ENCODE results near the gene KCNIP4.

KCNIP4 gene

DNA sequence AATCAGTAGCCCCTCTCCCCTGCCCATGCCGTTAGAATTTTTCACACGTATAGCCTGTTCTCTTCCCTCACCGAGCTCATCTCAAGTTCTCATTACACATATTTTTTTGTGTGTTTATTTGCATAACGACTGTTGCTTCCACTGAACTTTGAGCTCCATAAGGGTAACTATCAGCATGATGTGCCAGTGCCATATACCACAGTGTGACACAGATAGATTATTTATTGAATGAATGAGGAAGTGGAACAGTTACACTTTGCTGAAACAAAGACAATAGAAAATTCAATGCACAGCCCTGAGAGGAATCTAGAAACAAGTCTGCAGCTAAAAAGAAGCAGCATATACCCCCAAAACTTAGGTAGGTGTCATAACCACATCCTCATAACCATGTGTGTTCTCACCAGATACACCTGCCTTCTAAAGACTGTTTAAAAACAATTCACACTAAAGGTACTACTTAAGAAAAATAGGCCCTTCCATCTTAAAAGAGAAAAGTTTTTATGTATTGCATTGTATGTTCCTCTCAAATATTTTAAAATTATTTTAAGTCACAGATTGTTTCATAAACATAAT is 858.4 kb downstream of the KCNIP4 start:
- no peaks in the 10 kb centered on the region for H3K27me3 Mint-ChIP-seq
- H3K36me3 Mint-ChIP-seq = no peaks in the 10 kb centered on the region
- H3K4me1 Mint-ChIP-seq (ENCODE audit: low read depth) = no peaks in the 10 kb centered on the region
- H3K4me3 Mint-ChIP-seq = no peak overlapping the region
- peaks cover 5% of the 10 kb centered on the region for H3K9me3 Mint-ChIP-seq (ENCODE audit: low read depth)
- H3K27ac Mint-ChIP-seq = no peak overlapping the region

GRCh38 chr4:21083413-21083812 is 865.2 kb downstream of the KCNIP4 start:
- H3K36me3 Mint-ChIP-seq = no peaks in the 10 kb centered on the region
- H3K9me3 Mint-ChIP-seq (ENCODE audit: low read depth) = no peaks in the 10 kb centered on the region
- H3K4me3 Mint-ChIP-seq = no peak overlapping the region
- no peaks in the 10 kb centered on the region for H3K4me1 Mint-ChIP-seq (ENCODE audit: low read depth)
- no peak overlapping the region for H3K27ac Mint-ChIP-seq
- H3K27me3 Mint-ChIP-seq = no peaks in the 10 kb centered on the region

GRCh38 chr4:21077967-21078366 is 870.6 kb downstream of the KCNIP4 start:
- no peak overlapping the region for H3K4me3 Mint-ChIP-seq
- H3K9me3 Mint-ChIP-seq (ENCODE audit: low read depth) = no peaks in the 10 kb centered on the region
- H3K27ac Mint-ChIP-seq = no peak overlapping the region
- no peaks in the 10 kb centered on the region for H3K36me3 Mint-ChIP-seq
- no peaks in the 10 kb centered on the region for H3K27me3 Mint-ChIP-seq
- H3K4me1 Mint-ChIP-seq (ENCODE audit: low read depth) = no peaks in the 10 kb centered on the region

GRCh38 chr4:21067351-21067750 is 881.2 kb downstream of the KCNIP4 start:
- H3K27ac Mint-ChIP-seq = no peak overlapping the region

DNA sequence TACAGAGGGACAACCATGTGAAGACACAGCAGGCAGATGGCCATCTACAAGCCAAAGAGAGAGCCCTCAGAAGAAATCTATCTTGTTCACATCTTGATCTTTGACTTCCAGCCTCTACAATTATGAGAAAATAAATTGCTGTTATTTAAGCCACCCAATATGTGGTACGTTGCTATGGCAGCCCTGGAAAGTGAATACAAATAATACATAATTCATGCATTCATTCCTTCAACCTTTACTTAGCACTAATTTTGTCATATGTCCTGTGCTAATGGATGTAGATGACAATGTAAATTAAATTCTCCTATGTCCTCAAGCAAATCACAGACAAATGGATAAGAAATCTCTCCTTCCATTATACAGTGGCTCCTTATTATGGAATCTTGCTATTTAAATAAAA is 886.7 kb downstream of the KCNIP4 start:
- Mint-ChIP-seq H3K9me3 (ENCODE audit: low read depth) (peaks cover 12% of the 10 kb centered on the region), H3K27me3 (no peaks in the 10 kb centered on the region), H3K36me3 (no peaks in the 10 kb centered on the region), H3K4me1 (ENCODE audit: low read depth) (no peaks in the 10 kb centered on the region), H3K27ac (no peak overlapping the region), H3K4me3 (no peak overlapping the region)

More at GRCh38 chr4:21067351-21067750, 881.2 kb downstream of the KCNIP4 start:
- peaks cover 10% of the 10 kb centered on the region for H3K9me3 Mint-ChIP-seq (ENCODE audit: low read depth)
- no peaks in the 10 kb centered on the region for H3K27me3 Mint-ChIP-seq
- no peaks in the 10 kb centered on the region for H3K4me1 Mint-ChIP-seq (ENCODE audit: low read depth)
- no peaks in the 10 kb centered on the region for H3K36me3 Mint-ChIP-seq
- no peak overlapping the region for H3K4me3 Mint-ChIP-seq

GRCh38 chr4:21046141-21046540 is 902.4 kb downstream of the KCNIP4 start:
- Mint-ChIP-seq H3K27ac (no peak overlapping the region), H3K36me3 (no peaks in the 10 kb centered on the region), H3K4me3 (no peak overlapping the region), H3K9me3 (ENCODE audit: low read depth) (peaks cover 7% of the 10 kb centered on the region), H3K27me3 (no peaks in the 10 kb centered on the region), H3K4me1 (ENCODE audit: low read depth) (no peaks in the 10 kb centered on the region)

DNA sequence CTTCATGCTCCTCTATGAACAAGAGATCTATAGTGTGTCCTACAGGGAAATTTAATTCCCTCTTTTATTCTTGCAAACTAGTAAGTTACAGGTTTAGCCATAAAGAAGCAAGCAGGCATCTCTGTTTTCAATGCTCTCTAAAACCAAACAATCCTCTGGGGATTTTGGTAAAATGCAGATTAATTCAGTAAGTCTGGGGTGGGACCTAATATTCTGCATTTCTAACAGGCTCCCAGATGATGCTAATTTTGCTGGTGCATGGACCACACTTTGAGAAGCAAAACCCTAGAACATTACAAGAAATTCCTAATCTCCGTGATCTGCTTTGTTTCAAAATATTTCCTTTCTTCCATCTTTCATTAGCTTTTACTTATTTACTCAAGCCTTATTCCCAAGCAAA is 903.5 kb downstream of the KCNIP4 start:
- H3K36me3 Mint-ChIP-seq = no peaks in the 10 kb centered on the region

GRCh38 chr4:21041708-21042107 is 906.9 kb downstream of the KCNIP4 start:
- no peaks in the 10 kb centered on the region for H3K4me1 Mint-ChIP-seq (ENCODE audit: low read depth)
- H3K4me3 Mint-ChIP-seq = no peak overlapping the region
- no peak overlapping the region for H3K27ac Mint-ChIP-seq
- H3K9me3 Mint-ChIP-seq (ENCODE audit: low read depth) = peaks cover 6% of the 10 kb centered on the region
- no peaks in the 10 kb centered on the region for H3K36me3 Mint-ChIP-seq
- H3K27me3 Mint-ChIP-seq = no peaks in the 10 kb centered on the region

More for the DNA sequence above, 903.5 kb downstream of the KCNIP4 start:
- peaks cover 7% of the 10 kb centered on the region for H3K9me3 Mint-ChIP-seq (ENCODE audit: low read depth)
- H3K4me1 Mint-ChIP-seq (ENCODE audit: low read depth) = no peaks in the 10 kb centered on the region
- no peak overlapping the region for H3K27ac Mint-ChIP-seq
- H3K27me3 Mint-ChIP-seq = no peaks in the 10 kb centered on the region
- no peak overlapping the region for H3K4me3 Mint-ChIP-seq

- no peak overlapping the region for H3K4me3 Mint-ChIP-seq
- peaks cover 9% of the 10 kb centered on the region for H3K9me3 Mint-ChIP-seq (ENCODE audit: low read depth)
- H3K27ac Mint-ChIP-seq = no peak overlapping the region
- no peaks in the 10 kb centered on the region for H3K36me3 Mint-ChIP-seq
- no peaks in the 10 kb centered on the region for H3K27me3 Mint-ChIP-seq
- no peaks in the 10 kb centered on the region for H3K4me1 Mint-ChIP-seq (ENCODE audit: low read depth)
Observed at GRCh38 chr4:21034728-21035127, 913.8 kb downstream of the KCNIP4 start.

DNA sequence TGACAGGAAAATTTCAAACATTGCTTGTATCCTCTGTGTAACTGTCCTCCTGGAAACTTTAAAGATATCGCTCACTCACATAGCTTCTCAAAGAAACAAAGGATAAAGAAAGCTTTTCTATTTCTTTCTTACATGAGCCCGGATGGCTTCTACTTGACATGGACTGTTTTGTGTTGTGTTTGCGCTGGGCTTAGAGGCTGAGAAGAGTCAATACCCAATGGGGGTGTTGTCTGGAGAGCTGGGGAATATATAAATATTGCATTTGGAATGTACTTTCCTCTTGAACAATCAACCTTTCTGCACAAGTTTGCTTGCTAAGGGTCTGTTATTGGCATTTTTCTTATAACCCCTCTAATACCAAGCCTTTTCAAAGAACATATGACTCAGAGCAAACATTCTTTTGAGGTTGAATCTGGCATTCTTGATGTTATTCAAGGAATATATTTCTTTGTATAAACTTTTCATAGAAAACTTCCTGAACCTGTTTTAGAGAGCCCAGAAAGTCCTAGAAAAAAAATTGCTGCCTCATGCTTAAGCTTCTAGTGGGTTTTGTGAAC is 916.4 kb downstream of the KCNIP4 start:
- H3K4me3 Mint-ChIP-seq = no peak overlapping the region
- no peaks in the 10 kb centered on the region for H3K36me3 Mint-ChIP-seq
- no peaks in the 10 kb centered on the region for H3K27me3 Mint-ChIP-seq

DNA sequence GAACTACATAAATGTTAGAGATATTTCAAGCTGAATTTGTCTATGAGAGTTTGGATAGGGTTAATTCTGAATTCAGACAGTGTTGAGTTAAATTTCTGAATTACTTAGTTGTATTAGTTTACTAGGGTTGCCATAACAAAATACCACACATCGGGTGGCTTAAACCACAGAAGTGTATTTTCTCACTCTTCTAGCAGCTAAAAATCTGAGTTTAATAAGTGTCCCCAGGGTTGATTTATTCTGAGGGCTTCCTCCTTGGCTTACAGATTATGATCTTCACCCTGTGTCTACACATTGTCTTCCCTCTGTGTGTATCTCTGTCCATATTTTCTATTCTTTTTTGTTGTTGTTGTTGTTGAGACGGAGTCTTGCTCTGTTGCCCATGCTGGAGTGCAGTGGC is 929.8 kb downstream of the KCNIP4 start:
- H3K9me3 Mint-ChIP-seq (ENCODE audit: low read depth) = peaks cover 7% of the 10 kb centered on the region
- no peaks in the 10 kb centered on the region for H3K36me3 Mint-ChIP-seq
- H3K4me3 Mint-ChIP-seq = no peak overlapping the region
- H3K27ac Mint-ChIP-seq = no peak overlapping the region
- H3K4me1 Mint-ChIP-seq (ENCODE audit: low read depth) = no peaks in the 10 kb centered on the region
- H3K27me3 Mint-ChIP-seq = no peaks in the 10 kb centered on the region

More for the DNA sequence above, 916.4 kb downstream of the KCNIP4 start:
- H3K4me1 Mint-ChIP-seq (ENCODE audit: low read depth) = no peaks in the 10 kb centered on the region
- peaks cover 6% of the 10 kb centered on the region for H3K9me3 Mint-ChIP-seq (ENCODE audit: low read depth)
- H3K27ac Mint-ChIP-seq = no peak overlapping the region

- Mint-ChIP-seq H3K9me3 (ENCODE audit: low read depth) (peaks cover 7% of the 10 kb centered on the region), H3K27ac (no peak overlapping the region), H3K36me3 (no peaks in the 10 kb centered on the region), H3K4me1 (ENCODE audit: low read depth) (no peaks in the 10 kb centered on the region), H3K4me3 (no peak overlapping the region), H3K27me3 (no peaks in the 10 kb centered on the region)
Observed at GRCh38 chr4:21013501-21013900, 935.1 kb downstream of the KCNIP4 start.

GRCh38 chr4:21012851-21013331 is 935.7 kb downstream of the KCNIP4 start:
- H3K27me3 Mint-ChIP-seq = no peaks in the 10 kb centered on the region

GRCh38 chr4:21011106-21011505 is 937.5 kb downstream of the KCNIP4 start:
- Mint-ChIP-seq H3K9me3 (ENCODE audit: low read depth) (no peaks in the 10 kb centered on the region), H3K27ac (no peak overlapping the region), H3K36me3 (no peaks in the 10 kb centered on the region), H3K27me3 (no peaks in the 10 kb centered on the region), H3K4me1 (ENCODE audit: low read depth) (no peaks in the 10 kb centered on the region), H3K4me3 (no peak overlapping the region)

More at GRCh38 chr4:21012851-21013331, 935.7 kb downstream of the KCNIP4 start:
- peaks cover 3% of the 10 kb centered on the region for H3K9me3 Mint-ChIP-seq (ENCODE audit: low read depth)
- no peak overlapping the region for H3K4me3 Mint-ChIP-seq
- H3K27ac Mint-ChIP-seq = no peak overlapping the region
- H3K4me1 Mint-ChIP-seq (ENCODE audit: low read depth) = no peaks in the 10 kb centered on the region
- no peaks in the 10 kb centered on the region for H3K36me3 Mint-ChIP-seq

DNA sequence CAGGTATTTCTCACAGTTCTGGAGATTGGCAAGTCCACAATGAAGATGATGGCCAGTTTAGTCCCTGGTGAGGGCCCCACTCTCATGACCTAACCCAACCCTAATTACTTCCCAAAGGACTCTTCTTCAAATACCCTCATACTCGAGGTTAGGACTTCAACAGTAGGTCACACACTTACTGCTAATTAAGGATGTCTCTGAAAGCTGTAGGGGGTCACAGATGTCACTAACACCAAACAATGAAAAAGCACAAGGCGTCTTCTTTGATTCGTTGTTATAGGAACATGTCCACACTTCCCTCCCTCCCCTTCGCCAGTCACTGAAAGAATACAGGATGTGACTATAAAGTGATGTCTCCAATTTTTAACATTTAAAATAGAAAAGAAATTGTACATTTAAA is 938.6 kb downstream of the KCNIP4 start:
- Mint-ChIP-seq H3K9me3 (ENCODE audit: low read depth) (no peaks in the 10 kb centered on the region), H3K27me3 (no peaks in the 10 kb centered on the region), H3K4me1 (ENCODE audit: low read depth) (no peaks in the 10 kb centered on the region), H3K36me3 (no peaks in the 10 kb centered on the region), H3K4me3 (no peak overlapping the region), H3K27ac (no peak overlapping the region)

DNA sequence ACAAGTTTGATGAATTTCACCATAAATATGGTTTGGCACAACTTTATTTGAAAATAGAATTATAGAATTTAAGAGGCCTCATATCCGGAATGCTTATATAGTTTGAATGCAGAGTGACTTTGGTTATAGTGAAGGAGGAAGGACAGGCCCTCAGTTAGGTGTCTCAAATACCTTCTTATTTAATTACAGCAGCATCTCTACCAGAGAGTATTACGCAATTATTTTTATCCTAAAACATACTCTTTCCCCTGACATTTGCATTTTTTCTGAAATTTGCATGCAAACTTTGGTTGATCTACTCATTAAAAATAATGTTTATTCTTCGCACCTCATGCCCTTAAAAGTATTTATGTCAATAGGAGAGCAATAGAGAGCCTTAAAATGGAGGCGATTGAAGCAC is 942.9 kb downstream of the KCNIP4 start:
- Mint-ChIP-seq H3K27ac (no peak overlapping the region), H3K27me3 (no peaks in the 10 kb centered on the region), H3K36me3 (no peaks in the 10 kb centered on the region), H3K4me1 (ENCODE audit: low read depth) (peaks cover 7% of the 10 kb centered on the region), H3K9me3 (ENCODE audit: low read depth) (no peaks in the 10 kb centered on the region), H3K4me3 (no peak overlapping the region)

Measured in activated naive CD8-positive, alpha-beta T cell (primary cell).